ENCODE data around the gene SDK1.
"Not testable (repeated sequence)": the region's sequence is repeated elsewhere in the genome, so short reads cannot be mapped to it uniquely, and the experiment has no call there.

The SDK1 gene

DNA sequence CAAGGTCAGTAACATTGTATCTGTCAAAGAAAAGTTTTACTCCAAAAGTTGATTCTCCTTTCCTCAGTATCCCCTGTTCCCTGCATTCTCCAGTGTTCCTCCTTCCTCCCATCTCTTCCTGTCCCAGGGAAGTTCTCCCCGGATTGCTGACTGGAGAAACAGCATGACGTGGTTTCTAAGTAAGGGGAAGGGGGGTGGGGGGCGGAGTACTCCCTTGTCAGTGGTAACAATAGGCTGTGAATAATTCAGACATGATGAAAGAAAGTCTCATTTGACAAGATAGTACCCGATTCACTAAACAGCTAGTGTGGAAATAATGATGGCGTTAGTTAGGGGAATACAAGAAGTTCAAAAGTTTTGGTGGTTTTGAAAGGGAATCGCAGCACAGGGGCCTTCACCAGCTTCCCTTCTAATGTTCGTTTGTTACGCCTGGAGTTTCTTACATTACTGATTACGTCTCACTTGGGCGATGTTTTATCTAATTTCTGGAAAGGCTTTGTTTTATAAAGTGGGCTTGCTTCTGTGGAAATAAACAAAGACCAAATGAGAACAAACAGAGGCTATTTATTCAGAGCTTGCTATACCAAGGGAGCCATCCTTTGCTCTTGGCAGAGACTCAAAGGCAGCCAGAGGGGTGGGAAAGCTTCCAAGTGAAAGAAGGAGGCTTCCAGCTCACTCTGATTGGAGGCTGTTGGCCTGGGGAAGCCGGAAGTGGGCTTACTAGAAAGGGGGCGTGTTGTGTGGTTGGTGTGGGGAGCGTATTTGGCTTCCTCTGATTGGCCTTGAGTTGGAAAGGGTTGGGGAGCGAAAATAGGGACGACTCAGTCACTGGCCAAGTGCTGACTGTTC lies 453.7 kb downstream of the SDK1 start:
- DNase-seq = peak; percentile 55

DNA sequence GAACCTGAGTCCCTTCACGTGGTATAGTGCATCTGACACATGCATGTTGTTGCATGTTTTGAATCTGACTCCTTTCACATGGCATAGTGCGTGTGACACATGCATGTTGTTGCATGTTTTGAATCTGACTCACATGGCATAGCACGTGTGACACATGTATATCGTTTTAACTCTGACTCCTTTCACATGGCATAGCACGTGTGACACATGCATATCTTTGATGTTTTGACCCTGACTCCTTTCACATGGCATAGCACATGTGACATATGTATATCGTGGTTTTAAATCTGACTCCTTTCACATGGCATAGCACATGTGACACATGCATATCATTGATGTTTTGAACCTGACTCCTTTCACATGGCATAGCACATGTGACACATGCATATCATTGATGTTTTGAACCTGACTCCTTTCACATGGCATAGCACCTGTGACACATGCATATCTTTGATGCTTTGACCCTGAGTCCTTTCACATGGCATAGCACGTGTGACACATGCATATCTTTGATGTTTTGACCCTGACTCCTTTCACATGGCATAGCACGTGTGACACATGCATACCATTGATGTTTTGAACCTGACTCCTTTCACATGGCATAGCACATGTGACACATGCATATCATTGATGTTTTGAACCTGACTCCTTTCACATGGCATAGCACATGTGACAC lies 454.9 kb downstream of the SDK1 start:
- not testable (repeated sequence) for DNase-seq

DNA sequence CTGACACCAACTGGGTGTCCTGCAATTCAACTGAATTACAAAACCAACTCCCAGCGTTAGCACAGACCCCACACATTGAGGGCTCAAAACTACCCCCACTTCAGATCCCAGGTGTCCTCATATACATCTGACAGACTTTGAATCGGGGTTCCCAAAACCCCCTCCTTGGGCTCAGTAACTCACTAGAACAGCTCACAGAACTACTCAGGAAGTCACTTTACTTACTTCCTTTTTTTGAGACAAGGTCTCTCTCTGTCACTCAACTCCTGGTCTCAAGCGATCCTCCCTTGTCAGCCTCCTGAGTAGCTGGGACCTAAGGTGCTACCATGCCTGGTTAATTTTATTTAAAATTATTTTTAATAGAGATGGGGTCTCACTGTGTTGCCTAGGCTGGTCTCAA lies 456.0 kb downstream of the SDK1 start:
- no peak for DNase-seq

DNA sequence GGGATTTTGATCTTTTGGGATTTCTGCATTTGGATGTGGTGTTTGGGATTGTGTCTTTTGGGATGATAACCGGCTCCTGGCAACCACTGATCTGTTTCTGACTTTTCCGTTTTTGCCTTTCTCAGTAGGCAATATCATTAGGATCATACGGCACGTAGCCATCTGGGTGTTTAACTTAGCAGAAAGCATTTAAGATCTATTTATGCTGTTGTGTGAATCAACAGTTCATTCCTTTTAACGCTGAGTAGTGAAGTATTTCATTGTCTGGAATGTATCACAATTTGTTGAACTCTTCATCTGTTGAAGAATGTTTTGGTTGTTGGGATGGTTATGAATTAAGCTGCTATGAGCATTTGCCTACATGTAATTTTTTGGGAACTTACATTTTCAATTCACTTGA lies 459.6 kb downstream of the SDK1 start:
- peak; percentile 36 for DNase-seq

DNA sequence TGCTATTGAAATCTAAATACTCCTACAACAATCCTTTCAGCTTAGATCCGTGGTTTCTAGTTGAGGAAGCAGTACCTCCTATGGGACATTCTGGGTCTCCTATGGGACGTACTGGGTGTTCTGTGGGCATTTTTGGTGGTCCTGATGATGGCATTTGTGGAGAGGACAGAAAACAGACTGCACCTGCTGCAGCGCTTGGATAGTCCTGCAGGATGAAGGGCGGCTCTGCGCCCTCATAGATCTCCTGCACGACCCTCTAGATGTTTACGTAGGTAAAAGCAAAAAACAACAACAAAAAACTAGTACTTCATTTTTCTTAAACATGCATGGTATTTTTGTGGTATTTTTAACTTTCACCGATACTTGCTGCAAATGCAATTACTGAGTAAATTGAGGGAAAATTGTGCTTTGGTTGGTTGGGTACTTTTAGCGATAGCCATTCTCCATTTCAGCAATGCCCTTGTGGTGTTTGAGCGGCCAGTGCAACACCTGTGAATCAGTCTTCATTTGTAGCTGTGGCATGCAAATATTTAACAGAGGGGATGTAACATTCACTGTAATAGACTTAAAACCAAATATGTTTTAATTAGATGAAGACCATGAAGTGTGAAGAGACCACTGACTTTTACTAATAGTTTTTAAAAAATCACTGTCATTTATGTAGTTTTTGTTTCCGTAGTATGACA lies 461.2 kb downstream of the SDK1 start:
- no peak for DNase-seq

DNA sequence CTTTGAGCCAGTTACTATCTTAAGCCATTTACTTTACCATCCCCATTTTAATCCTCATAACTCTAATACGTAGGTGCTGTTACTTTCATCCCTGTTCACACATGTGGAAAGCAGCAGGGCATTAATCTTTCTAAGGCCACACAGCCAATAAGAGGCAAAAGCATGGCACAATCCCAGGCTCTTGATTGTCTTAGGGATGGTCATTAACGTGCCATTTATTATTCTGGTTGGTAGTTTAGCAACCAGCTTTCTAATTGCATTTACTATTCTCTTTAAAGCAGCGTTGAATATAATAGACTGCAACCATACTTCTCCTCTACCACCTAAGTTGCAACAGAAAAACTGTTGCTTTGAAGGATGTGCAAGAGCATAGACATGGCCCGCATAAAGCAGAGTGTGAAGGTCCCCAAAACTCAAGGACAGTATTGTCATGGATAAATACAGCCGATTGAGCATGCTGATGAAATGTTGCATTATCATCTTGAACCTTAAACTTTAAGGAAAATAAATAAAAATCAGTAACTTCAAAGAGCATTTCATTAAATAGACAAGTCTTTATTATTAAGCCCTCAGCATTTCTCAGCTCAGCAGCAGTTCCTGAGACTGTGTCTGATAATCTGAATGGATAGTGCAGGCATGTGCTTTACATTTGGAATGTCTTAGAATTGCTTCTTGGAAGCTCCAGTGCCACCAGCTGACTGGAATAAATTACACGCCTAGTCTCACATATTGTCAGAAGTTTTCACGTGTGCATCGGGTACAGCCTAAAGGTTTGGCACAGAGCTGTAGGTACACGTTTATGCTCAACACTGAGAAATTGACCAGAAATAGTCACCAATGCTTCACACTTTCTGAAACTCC lies 467.1 kb downstream of the SDK1 start:
- DNase-seq = no peak

DNA sequence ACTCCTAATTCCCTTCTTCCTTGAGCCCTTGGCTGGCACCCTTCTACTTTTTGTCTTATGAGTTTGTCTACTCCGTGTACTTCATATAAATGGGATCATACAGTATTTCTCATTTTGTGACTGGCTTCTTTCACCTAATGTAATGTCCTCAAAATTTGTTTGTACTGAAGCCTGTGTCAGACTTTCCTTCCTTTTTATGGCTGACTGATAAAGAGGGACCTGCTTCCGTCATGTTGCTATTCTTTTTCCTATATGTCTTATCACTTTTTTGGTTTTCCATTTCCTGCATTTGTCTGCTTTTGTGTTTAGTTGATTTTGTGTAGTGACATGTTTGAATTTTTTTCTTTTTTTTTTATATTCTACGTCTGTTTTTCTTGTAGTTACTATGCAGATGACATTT lies 470.9 kb downstream of the SDK1 start:
- DNase-seq = no peak

DNA sequence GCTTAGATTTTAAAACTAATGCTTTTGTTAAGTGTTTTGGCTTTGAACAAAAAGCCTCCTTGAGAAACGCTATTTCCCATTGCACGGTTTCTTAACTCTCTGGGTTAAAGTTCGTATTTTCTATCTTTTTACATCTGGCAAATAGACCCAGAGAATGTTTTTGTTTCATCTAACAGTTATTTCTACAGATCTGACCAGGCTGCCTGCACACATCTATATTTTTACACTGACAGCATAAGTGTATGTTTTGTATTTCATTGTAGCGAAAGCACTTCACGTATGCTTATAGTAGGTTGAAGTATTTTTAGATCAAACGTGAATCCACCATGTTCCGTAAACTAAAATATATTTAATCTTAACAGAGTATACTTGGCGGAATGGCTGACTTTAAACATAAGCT lies 477.3 kb downstream of the SDK1 start:
- DNase-seq = no peak

DNA sequence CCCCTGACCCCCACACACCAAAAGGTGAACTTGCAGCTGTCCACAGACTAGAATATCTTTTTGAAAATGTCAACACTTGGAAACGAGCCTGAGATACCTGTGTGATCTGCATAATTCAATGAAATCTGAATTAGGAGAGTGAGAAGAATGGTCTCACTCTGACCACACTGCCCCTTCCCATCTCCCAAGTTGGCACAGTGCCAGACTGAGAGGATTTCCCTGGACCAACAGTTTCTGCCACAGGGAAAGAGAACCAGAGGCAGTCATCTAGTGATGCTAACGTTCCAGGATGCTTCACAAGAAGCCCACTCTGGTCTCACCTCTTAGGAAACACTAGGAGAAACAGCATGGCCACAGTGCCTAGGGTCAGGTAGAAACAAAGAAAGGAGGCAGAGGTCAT lies 479.0 kb downstream of the SDK1 start:
- DNase-seq = no peak

DNA sequence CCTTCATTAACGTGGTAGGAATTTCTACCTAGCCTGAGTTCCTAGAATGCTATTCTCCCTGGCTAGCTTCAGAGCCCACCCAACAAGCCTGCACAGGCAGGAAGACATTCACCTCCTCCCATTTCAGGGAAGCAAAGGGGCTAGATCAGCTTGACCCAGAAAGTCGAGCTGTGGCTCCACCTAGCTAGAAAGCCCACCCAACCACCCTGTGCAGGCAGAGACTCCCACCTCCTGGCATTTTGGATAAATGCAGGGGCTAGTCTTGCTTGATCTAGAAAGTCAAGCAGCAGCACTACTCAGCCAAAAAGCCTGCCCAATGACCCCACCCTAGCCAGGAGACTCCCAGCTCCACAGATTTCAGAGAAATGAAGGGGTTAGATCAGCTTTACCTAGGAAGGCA lies 479.5 kb downstream of the SDK1 start:
- no peak for DNase-seq

DNA sequence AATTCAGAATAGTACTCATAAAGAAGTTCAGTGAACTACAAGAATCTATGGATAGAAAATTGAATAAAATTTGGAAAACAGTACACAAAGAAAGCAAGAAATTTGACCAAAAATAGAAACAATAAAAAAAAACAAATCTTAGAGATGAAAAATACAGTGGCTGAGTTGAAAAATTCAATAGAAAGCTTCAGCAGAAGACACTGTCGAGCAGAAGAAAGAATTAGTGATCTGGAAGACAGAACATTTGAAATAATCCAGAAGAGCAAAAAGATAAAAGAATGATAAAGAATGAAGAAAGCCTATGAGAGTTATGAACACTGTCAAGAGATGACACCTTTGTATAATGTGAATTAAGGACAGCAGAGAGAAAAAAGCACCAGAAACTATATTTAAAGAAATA lies 480.6 kb downstream of the SDK1 start:
- DNase-seq = no peak

DNA sequence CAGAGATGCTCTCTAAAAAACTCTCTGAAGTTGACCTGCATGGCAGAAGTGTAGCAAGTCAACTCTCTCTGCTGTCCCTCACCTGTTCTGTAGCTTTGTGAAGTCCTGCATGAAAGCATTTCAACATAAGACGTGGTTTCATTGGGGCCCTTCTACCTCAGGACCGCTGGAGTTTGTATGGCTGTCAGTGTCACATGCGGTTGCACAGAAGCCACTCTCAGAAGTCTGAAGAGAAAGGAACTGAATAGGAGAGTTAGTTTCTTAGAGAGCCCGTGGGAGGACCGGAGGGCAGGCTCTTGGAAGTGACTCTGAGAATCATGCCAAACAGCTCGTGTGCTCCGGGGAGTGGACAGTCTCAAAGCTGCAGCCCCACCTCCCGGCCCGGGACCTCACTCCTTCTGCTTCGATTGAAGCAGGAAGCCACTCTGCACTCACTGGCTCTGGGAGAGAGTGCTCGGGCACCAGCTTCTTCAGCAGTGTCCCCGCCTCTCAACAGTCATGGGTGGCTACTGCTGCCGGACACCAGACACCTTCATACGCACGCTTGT lies 486.7 kb downstream of the SDK1 start:
- no peak for DNase-seq

DNA sequence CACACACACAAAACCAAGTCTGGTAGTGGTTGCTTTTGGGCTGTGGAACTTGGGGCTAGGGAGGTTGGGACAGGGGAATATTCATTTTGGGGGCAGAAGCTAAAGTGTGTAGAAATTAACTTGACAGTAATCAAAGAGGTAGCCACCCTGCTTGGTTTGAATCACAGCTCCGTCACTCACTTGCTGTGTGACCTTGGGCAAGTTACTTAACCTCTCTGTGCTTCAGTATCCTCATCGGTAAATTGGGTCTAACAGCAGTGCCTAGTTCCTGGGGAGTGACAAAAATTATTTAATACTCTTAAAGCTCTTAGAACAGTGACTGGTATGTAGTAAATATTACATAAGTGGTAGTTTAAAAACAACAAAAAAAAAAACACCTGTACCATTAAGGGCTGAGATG lies 489.8 kb downstream of the SDK1 start:
- no peak for DNase-seq

DNA sequence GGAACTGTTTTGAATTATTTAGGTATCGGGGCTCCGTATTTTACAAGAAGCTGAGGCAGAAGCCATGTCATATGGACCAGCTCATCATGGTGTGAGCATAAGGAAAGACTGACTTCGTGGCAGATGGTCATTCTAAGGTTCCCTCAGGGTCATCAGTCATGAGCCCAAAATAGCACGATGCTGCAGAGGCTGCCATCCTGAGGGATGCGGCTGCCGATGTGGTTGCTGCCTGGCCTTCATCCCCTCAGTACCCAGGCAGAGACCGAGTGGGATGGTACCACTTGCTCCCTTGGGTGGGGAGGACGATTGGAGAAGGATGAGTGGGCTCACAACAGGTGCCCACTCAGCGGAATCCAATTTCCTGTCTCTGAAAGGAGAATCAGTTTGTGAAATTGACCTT lies 490.3 kb downstream of the SDK1 start:
- DNase-seq = no peak

DNA sequence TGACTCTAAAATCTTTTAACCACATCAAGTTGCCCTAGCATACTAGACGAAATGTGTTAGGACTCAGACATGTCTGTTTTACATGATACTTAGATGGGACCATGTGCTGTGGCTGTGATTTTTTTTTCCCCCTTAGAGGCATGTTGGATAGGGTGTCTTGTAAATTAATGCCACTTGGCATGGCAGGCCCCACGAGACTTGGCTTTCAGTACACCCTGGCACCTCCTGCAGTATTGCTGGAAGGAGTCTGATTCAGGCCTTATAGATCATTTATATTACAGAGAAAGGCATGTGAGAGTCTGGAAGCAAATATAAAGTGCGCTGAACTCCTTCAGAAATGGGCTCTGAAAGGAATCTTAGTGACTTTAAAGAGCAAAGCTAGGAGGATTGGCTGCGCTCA lies 494.1 kb downstream of the SDK1 start:
- no peak for DNase-seq

DNA sequence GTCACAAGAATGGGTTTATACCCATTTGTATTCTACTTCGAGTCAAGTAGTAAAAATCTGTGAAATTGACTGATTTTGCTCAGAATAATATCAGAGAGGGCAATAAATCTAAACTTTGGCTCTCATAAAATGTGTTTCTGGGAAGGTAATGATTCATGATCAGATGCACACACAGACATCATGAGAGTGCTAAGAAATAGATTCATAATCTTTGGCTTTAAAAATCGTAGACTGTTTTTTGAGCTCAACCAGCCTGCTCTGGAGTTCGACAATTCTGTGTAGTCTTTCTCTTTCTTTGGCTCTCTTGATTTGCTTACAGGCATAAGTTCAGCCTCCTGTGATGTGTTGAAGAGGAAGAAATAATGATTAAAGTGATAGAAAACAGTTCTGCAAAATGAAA lies 494.7 kb downstream of the SDK1 start:
- DNase-seq = no peak

DNA sequence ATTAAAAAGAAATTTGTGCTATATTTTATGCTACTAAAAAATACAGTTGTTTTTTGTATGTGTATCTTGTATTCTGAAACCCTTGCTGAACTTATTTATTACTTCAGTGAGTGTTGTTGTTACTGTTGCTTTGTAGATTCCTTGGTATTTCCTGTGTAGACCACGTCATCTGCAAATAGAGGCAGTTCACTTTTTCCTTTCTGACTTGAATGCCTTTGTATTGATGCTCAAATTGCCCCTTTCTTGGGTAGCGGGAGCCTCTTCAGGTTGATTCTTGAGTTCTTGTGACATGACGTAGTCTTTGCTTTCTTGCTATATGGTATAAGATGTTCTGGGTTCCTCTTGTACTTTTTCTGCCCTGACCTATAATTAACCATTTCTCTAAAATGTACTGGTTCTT lies 504.1 kb downstream of the SDK1 start:
- DNase-seq = peak; percentile 4

DNA sequence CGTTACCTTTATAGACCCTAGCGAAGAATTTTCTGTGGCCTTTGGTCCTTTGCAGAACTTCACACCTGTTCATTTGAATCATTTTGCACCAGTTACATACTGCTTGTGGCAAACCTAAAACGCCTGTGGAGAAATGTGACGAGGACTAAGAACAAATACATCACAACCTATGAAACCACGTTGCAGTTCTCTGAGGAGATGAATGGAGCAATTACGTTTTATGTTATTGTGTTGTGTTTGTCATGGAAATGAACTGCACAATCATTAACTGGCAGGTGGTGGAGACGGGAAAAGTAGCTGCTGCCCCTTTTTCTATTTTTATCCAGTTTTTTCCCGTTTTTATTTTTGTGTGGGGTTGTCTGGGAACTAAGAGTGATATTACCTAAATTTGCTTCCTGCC lies 505.5 kb downstream of the SDK1 start:
- no peak for DNase-seq

DNA sequence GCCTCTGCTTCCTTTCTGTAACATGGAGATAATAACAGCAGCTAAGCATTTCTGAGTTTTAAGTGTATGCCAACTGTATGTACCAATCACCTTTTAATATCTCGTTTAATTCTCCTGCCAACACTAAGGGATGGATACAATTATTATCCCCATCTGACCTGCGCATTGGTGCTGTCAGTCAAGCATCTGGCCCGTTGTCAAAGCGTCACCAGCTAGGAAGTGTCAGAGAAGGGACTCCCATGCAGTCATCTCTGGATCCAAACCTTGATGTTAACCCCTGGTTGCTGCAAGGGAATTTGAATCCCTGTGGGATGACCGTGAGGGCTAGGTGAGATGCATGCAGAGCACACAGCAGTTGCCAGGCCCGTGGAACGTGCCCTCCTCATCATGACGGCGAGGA lies 506.8 kb downstream of the SDK1 start:
- no peak for DNase-seq

DNA sequence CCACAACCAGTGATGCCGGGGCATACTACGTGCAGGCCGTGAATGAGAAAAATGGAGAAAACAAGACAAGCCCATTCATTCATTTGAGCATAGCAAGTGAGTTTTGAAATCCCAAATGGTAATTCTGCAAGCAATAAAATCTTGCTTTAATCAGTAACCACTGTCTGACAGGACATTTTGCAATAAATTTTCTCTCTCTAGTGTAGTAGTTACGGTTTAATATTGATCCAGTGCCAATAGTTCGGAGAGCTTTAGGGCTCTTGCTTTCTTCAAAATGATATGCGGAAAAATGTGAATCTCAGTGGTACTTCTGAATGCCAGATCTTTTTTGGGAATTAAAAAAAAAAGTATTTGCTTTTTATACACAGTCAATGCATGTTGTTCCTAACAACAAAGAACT lies 520.4 kb downstream of the SDK1 start:
- no peak for DNase-seq

DNA sequence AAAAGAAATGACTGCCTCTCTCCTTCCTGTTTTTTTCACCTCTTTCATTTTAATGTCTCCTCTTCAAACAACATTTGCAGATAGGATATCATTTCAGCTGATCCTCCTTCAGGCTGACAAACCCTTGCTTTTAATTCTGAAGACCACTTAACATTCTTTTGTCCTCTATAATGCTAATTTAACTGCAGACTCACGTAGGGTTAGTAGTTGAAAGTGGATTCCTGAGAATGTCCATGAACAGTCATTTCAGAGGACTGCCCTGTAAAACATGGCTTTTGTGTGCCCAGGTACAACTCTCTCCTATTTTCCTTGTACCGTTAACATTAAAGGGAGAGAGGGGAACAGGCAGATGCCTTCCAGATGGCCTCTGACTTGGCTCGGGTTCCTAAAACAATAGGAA lies 524.4 kb downstream of the SDK1 start:
- no peak for DNase-seq

DNA sequence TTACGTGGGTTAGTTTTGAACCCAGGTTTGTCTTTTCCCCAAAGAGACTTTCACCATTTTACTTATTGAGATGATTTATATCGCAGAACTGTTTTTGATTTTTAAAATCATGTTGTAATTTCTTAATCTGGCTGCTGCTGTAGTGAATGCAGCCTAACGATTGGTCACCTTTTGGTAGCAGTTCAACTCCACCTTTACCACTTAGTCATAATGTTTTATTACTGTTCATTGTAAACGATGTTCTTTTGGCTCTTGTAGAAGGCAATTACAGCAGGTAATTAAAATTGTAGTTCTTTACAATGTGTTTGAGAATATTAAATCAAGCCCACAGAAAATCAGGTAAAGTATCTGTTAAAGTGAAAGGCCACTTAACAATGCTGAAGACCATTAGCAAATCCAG lies 531.1 kb downstream of the SDK1 start:
- no peak for DNase-seq

DNA sequence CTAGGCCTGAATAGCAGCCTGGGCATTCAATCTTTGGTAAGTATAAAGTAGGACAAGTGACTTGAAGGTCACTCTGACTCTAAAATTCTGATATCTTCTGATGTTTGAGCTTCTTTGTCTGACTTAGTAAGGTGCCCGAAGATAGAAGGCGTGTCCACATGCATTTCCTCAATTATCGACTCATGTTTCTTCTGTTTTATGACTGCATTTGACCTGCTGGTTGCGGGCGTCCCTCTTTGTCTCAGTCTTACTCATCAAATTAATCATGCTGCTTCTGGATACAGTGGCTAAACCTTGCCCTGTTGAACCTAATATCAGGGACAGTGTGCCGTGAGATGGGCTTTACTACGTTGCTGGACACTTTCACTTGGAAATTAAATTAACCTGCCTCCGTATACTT lies 534.1 kb downstream of the SDK1 start:
- DNase-seq = no peak
